Activated CD4-positive, alpha-beta T cell treated with anti-CD3 and anti-CD28 coated beads, Interleukin-2, amount 50 U/mL, for 16 hours (primary cell): ENCODE measurements around the gene CYP2A6.

Source experiments
- DNase-seq: peaks from one replicate; pipeline ENCODE4 v3.0.0-alpha.2; 2020

CYP2A6 gene

DNA sequence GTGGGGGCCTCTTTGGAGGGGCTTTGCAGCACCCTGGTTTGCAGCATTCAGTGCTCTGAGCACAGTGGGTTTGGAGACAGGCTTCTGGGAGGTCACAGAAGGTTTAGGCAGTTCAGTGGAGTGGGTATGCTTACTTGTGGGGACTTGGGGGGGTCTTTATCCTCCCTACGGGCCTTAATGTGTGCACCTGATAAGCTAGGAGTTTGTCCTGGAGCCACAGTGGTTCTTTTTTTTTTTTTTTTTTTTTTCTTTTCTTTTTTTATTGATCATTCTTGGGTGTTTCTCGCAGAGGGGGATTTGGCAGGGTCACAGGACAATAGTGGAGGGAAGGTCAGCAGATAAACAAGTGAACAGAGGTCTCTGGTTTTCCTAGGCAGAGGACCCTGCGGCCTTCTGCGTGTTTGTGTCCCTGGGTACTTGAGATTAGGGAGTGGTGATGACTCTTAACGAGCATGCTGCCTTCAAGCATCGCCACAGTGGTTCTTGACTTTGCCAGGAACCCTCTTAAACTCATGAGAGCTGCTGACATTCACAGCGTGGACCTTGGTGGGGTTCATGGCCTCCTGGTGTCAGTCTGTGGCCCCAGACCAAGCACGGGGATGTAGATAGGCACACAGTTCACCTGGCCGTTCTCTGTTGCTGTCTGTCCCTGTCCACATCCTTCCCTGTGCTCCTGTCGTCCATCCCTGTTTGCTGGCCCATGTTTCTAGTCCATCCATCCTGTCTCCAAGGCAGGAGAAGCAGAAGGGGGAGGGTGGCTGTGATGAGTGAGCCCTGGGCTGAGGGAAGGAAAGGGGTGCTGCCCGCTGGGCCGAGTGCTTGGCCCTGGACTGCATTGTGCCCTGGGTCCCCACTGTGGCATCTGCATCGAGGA is 48.6 kb downstream of the CYP2A6 start:
- no peak for DNase-seq

DNA sequence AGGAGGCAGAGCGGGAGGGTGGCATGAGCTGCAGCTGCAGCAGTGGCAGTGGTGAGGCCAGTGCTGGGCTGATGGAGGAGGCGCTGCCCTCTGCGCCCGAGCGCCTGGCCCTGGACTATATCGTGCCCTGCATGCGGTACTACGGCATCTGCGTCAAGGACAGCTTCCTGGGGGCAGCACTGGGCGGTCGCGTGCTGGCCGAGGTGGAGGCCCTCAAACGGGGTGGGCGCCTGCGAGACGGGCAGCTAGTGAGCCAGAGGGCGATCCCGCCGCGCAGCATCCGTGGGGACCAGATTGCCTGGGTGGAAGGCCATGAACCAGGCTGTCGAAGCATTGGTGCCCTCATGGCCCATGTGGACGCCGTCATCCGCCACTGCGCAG is 49.3 kb downstream of the CYP2A6 start:
- DNase-seq: no peak

DNA sequence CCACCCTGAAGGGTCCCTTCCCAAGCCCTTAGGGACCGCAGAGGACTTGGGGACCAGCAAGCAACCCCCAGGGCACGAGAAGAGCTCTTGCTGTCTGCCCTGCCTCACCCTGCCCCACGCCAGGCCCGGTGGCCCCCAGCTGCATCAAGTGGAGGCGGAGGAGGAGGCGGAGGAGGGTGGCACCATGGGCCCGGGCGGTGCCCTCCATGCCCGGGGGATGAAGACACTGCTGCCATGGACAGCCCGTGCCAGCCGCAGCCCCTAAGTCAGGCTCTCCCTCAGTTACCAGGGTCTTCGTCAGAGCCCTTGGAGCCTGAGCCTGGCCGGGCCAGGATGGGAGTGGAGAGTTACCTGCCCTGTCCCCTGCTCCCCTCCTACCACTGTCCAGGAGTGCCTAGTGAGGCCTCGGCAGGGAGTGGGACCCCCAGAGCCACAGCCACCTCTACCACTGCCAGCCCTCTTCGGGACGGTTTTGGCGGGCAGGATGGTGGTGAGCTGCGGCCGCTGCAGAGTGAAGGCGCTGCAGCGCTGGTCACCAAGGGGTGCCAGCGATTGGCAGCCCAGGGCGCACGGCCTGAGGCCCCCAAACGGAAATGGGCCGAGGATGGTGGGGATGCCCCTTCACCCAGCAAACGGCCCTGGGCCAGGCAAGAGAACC is 49.8 kb downstream of the CYP2A6 start:
- no peak for DNase-seq

DNA sequence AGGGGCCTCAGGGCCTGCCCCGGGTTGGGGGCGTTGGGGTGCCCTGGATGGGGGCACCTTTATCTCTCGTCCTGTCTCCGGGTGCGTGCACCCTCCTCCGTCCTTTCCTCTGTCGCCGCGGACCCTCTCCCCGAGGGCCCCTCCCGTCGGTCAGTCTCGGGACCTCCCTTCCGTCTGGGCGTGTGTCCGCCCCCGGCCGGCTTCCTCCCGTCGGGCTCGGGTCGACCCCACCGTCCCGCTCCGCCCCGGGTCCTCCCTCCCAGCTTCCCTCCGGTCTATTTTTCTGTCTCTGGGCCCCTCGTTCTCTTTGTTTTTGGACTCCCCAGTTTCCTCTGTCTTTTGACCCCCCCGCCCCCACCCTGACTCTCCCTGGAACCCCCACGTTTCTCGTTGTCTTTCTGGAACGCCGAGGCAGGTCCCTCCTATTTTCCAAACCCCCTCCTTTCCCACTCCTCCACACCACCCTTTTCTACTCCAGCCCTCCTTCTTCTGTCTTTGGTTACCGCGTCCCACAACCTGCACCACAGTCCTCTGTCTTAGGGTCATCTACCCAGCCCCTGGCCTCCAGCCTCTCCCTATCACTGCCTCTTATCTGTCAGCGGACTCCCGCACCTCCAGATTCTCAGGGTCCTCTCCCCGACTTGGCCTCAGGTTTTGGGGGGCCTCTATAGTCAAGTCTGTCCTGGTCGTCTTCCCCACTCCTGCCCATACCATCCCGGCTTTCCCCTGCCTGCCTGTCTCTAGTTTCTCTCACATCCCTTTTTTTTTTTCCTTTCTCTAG is 50.5 kb downstream of the CYP2A6 start:
- no peak for DNase-seq

DNA sequence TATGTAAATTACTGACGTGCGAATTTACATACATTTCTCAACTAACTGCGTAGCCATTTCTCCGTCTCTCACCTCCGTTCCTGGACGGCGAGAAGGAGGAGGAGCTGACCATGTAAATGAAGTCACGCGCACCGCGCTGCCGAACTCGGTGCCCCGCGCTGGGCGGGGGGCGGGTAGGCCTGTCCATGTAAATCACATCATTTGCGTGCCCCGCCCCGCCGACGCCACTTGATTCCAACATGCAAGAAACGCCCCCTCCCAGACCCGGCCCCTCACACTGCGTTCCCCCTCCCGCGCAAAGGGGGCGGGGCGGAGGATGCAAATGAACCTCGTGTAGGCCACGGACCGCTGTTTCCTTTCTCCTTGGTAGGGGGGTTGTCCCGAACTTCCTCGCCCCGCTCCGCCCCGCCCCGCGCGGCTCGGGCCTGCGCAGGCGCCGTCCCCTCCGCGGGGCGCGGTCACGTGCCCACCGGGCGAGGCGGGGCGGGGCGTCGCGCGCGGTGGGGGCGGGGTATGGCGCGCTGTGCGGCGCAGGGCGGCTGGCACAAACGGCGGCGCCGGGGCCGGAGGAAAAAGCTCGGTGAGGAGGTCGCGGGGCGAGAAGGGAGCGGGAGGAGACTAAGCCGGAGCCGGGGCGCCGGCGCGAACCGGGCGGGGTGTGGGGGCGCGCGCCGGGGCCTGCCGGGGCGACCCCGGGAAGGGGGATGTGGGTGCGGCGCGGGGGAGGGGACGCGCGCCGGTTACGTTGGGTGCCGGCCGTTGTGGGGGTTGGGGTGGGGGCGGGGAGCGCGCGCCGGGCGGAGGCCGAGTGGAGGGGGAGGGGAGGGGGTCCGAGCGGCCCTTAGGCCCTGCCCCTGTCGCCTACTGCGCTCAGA is 51.3 kb downstream of the CYP2A6 start, which contains the start of gene EGLN2:
TSS of gene EGLN2 (plus strand) at position 509 of the 875 bp plus-strand sequence. CDS start 1,382 bp downstream, outside the sequence.
- DNase-seq: peak; percentile 100

DNA sequence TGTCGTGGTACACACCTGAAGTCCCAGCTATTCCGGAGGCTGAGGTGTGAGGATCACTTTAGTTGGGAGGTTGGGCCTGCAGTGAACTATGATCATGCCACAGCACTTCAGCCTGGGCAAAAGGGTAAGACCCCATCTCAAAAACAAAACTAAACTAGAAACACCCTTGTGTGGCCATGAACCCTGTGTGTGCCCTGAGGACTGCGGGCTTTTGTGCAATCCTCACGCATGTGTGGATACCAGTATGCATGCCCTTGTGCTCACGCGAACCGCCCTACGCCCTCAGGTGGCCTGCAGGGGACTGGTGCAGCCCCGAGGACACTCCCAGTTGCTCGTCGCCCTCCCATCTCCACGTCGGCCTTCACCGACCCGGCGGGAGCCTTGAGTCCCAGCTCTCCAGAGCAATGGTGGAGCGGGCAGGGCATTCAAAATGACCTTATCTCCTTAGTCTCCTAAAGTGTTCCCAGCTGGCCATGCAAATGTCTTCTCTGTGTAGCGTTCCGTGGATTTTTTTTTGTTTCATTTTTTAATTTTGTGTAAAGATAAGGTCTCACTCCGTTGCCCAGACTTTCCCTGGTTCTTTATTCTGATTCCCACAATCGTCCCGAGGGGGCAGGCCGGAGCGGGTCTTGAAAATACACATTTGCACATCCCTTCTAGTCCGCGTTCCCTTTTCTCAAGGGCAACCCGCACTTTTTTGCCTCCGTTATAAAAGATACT is 52.1 kb downstream of the CYP2A6 start:
- DNase-seq: peak; percentile 73

DNA sequence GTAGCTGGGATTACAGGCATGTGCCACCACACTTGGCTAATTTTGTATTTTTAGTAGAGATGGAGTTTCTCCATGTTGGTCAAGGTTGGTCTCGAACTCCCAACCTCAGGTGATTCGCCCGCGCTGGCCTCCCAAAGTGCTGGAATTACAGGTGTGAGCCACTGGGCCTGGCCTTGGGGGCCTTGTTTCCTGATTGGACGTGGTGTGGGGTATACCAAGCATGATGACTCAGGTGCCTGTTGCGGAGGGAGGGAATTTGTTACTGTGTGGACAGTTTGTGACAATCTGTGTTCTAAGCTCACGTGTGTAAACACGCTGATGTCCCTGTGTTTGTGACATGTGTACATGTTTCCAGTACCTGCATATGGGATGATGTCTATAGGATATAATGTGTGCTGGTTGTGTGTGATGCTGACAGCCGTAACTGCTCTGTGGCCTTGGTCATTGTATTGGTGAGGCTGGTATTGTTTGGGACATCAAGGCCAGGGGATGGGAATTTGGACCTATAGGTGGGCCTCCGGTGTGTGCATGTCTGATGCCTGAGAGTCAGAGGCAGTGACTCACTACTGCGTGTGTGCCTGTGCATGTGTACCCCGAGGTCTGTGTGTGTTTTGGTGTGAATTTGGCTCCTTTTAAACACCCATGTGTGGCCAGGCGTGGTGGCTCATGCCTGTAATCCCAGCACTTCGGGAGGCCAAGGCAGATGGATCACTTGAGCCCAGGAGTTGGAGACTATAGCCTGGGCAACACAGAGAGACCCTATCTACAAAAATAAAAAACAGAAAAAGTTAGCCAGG is 52.9 kb downstream of the CYP2A6 start:
- DNase-seq: no peak
